Immature natural killer cell (primary cell): Measurements from ENCODE around the gene VAPB. TPM values are rescaled to one million over a fixed set of nuclear protein-coding genes. Genes with fewer than 3 reads are reported as not detected.

Experiments used
- DNase-seq, 3 donors: peaks; one replicate each; pipeline ENCODE4 v3.0.0; 2022; ENCODE audit warnings: mixed read lengths in 1 of 3
- H3K27ac Mint-ChIP-seq, 6 donors: one replicate each; pipeline ENCODE4 v1.8.0; 2020; ENCODE audit warnings: mixed read lengths in 6 of 6, mild to moderate bottlenecking in 5 of 6, inconsistent platforms in 4 of 6, moderate library complexity in 3 of 6
- H3K27me3 Mint-ChIP-seq, 3 donors: one replicate each; pipeline ENCODE4 v1.8.0; 2020 to 2021; ENCODE audit warnings: low read depth in 3 of 3, mild to moderate bottlenecking in 3 of 3, mixed read lengths in 3 of 3, moderate library complexity in 3 of 3, inconsistent platforms in 1 of 3
- H3K36me3 Mint-ChIP-seq, 3 donors: one replicate each; pipeline ENCODE4 v1.8.0; 2020; ENCODE audit warnings: mixed read lengths in 3 of 3, inconsistent platforms in 2 of 3, mild to moderate bottlenecking in 2 of 3
- H3K4me1 Mint-ChIP-seq, 2 donors: one replicate each; pipeline ENCODE4 v1.8.0; 2020; ENCODE audit warnings: inconsistent platforms in 2 of 2, mild to moderate bottlenecking in 2 of 2, mixed read lengths in 2 of 2, moderate library complexity in 1 of 2
- H3K4me3 Mint-ChIP-seq, 5 donors: one replicate each; pipeline ENCODE4 v1.8.0; 2020; ENCODE audit warnings: mild to moderate bottlenecking in 5 of 5, mixed read lengths in 5 of 5, inconsistent platforms in 3 of 5, moderate library complexity in 3 of 5
- H3K9me3 Mint-ChIP-seq, 6 donors: one replicate each; pipeline ENCODE4 v1.8.0; 2020; ENCODE audit warnings: mild to moderate bottlenecking in 6 of 6, mixed read lengths in 6 of 6, inconsistent platforms in 4 of 6, moderate library complexity in 3 of 6
- polyA plus RNA-seq, 3 donors: library from polyadenylated mRNA; unstranded; fragments of 300-500 nt; fragmentation: Illumina TruSeq; gene quantifications; one replicate each; pipeline ENCODE4 v1.2.3, GENCODE V29; 2021

Gene VAPB
- polyA plus RNA-seq, 3 donors from 2014 or later = 9.2 to 26.1 (median 22.8) TPM

- Mint-ChIP-seq H3K9me3 (no peaks in the 10 kb centered on the region), H3K27me3 (no peaks in the 10 kb centered on the region), H3K4me1 (peaks cover 12 to 19% of the 10 kb centered on the region in 2 donors), H3K4me3 (no peak overlapping the region), H3K36me3 (peaks cover 4 to 13% (median 5%) of the 10 kb centered on the region in 3 donors), H3K27ac (no peak overlapping the region)
- no peak for DNase-seq
Measured at GRCh38 chr20:58454460-58454859, 65.4 kb downstream of the VAPB start.

- Mint-ChIP-seq H3K36me3 (peaks cover 3 to 11% (median 4%) of the 10 kb centered on the region in 3 donors), H3K9me3 (no peaks in the 10 kb centered on the region), H3K4me3 (no peak overlapping the region), H3K27me3 (no peaks in the 10 kb centered on the region), H3K27ac (peak overlapping the region in 1 of 6 donors; percentile 77), H3K4me1 (peaks cover 12 to 19% of the 10 kb centered on the region in 2 donors)
- no peak for DNase-seq
Measured at GRCh38 chr20:58457083-58457695, 68.2 kb downstream of the VAPB start.

DNA sequence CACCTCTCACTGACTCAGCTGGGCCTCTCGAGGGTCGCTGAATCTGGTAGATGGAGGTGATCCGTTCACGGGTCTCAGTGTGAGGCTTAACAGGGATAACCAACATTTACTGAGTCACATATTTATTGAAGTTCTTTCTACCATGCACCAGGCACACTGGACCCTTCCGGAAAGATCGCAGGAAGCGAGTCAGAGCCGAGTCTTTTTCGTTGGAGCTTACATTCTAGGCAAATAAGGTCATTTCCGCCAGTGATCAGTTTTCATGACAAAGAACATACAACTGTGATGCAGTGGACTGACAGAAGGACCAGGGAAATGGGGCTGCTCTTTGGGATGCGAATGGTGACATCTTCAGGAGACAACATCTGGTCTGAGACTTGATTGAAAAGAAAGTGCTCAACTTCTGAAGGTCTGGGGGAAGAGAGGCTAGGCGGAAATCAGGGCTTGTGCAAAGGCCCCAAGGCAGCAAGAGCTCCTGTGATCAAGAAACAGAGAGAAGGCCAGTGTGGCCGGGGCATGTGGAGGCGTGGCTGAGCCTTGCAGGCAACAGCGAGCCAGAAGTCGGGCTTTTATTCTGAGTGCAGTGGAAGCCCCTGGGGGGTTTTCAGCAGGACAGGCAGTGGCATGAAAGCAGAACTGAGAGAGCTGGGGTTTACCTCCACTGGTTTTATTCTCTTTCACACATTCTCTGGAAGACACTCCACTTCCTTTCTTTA, 69.5 kb downstream of the VAPB start:
- peaks cover 4 to 11% (median 7%) of the 10 kb centered on the region in 3 donors for H3K36me3 Mint-ChIP-seq
- H3K9me3 Mint-ChIP-seq = no peaks in the 10 kb centered on the region
- no peaks in the 10 kb centered on the region for H3K27me3 Mint-ChIP-seq
- no peak overlapping the region for H3K27ac Mint-ChIP-seq
- DNase-seq = no peak
- peaks cover 0 to 10% of the 10 kb centered on the region in 2 donors for H3K4me1 Mint-ChIP-seq
- no peak overlapping the region for H3K4me3 Mint-ChIP-seq

DNA sequence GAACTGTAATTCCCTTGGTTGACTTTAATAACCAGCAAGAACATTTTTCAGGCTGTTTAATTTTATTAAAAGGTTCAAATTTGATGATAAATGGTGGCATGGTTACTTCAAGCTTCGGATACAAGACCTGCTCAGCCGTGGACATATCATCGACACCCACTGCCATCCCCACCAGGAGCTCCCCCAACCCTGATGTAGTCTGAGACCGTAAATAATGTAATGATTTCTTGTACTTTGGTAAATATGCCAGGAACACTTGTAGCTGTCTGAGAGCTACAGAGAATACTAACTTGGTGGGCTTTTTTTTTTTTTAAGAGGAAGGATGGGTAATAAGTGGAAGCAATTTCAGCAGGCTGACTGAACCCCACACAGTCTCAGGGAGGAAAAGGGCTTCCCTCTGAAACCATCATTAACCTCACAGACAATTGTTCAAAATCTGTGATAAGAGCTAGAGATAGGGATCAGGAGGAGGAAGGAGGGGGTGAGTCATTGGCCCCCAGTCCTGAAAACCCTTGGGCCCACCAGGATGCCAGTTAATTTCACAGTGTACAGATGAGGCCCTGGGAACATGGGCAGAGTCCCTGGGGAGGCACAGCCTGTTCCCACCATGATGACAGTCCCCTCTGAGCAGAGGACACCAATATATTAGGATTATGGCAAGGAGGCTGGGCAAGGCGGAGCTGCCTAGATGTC, 70.2 kb downstream of the VAPB start:
- DNase-seq = no peak
- Mint-ChIP-seq H3K27ac (no peak overlapping the region), H3K27me3 (no peaks in the 10 kb centered on the region), H3K9me3 (no peaks in the 10 kb centered on the region), H3K4me1 (peaks cover 0 to 5% of the 10 kb centered on the region in 2 donors), H3K4me3 (no peak overlapping the region), H3K36me3 (peaks cover 4 to 11% (median 7%) of the 10 kb centered on the region in 3 donors)

- Mint-ChIP-seq H3K4me1 (no peaks in the 10 kb centered on the region), H3K27ac (no peak overlapping the region), H3K36me3 (peaks cover 3 to 4% (median 4%) of the 10 kb centered on the region in 3 donors), H3K9me3 (no peaks in the 10 kb centered on the region), H3K4me3 (no peak overlapping the region), H3K27me3 (no peaks in the 10 kb centered on the region)
- no peak for DNase-seq
Measured at GRCh38 chr20:58461104-58461503, 72.1 kb downstream of the VAPB start.

- H3K27ac Mint-ChIP-seq = no peak overlapping the region
- no peak for DNase-seq
- no peak overlapping the region for H3K4me3 Mint-ChIP-seq
- H3K4me1 Mint-ChIP-seq = no peaks in the 10 kb centered on the region
- H3K36me3 Mint-ChIP-seq = peaks cover 0 to 4% (median 3%) of the 10 kb centered on the region in 3 donors
- no peaks in the 10 kb centered on the region for H3K27me3 Mint-ChIP-seq
- H3K9me3 Mint-ChIP-seq = no peaks in the 10 kb centered on the region
Measured at GRCh38 chr20:58461899-58462298, 72.9 kb downstream of the VAPB start.

GRCh38 chr20:58463256-58463655, 74.2 kb downstream of the VAPB start:
- Mint-ChIP-seq H3K9me3 (no peaks in the 10 kb centered on the region), H3K36me3 (peaks cover 0 to 4% (median 3%) of the 10 kb centered on the region in 3 donors), H3K4me3 (no peak overlapping the region), H3K27me3 (no peaks in the 10 kb centered on the region), H3K4me1 (no peaks in the 10 kb centered on the region), H3K27ac (no peak overlapping the region)
- DNase-seq = no peak

- no peak for DNase-seq
- no peaks in the 10 kb centered on the region for H3K27me3 Mint-ChIP-seq
- H3K9me3 Mint-ChIP-seq = no peaks in the 10 kb centered on the region
- H3K4me3 Mint-ChIP-seq = no peak overlapping the region
- no peak overlapping the region for H3K27ac Mint-ChIP-seq
- peaks cover 0 to 3% (median 0%) of the 10 kb centered on the region in 3 donors for H3K36me3 Mint-ChIP-seq
- H3K4me1 Mint-ChIP-seq = no peaks in the 10 kb centered on the region
Measured at GRCh38 chr20:58464838-58465237, 75.8 kb downstream of the VAPB start.

GRCh38 chr20:58466095-58466708, 77.2 kb downstream of the VAPB start:
- no peak for DNase-seq
- Mint-ChIP-seq H3K9me3 (no peaks in the 10 kb centered on the region), H3K4me3 (no peak overlapping the region), H3K4me1 (no peaks in the 10 kb centered on the region), H3K36me3 (peaks cover 0 to 3% (median 0%) of the 10 kb centered on the region in 3 donors), H3K27ac (no peak overlapping the region), H3K27me3 (no peaks in the 10 kb centered on the region)

GRCh38 chr20:58466729-58467571, 77.9 kb downstream of the VAPB start:
- Mint-ChIP-seq H3K27me3 (no peaks in the 10 kb centered on the region), H3K4me1 (no peaks in the 10 kb centered on the region), H3K27ac (no peak overlapping the region), H3K9me3 (no peaks in the 10 kb centered on the region), H3K4me3 (no peak overlapping the region), H3K36me3 (peaks cover 0 to 3% (median 0%) of the 10 kb centered on the region in 3 donors)
- no peak for DNase-seq

- Mint-ChIP-seq H3K27ac (no peak overlapping the region), H3K4me1 (no peaks in the 10 kb centered on the region), H3K4me3 (no peak overlapping the region), H3K27me3 (peaks cover 0 to 2% (median 0%) of the 10 kb centered on the region in 3 donors), H3K36me3 (peaks cover 0 to 3% (median 0%) of the 10 kb centered on the region in 3 donors), H3K9me3 (no peaks in the 10 kb centered on the region)
- DNase-seq = no peak
Measured at GRCh38 chr20:58467572-58468527, 78.8 kb downstream of the VAPB start.

DNA sequence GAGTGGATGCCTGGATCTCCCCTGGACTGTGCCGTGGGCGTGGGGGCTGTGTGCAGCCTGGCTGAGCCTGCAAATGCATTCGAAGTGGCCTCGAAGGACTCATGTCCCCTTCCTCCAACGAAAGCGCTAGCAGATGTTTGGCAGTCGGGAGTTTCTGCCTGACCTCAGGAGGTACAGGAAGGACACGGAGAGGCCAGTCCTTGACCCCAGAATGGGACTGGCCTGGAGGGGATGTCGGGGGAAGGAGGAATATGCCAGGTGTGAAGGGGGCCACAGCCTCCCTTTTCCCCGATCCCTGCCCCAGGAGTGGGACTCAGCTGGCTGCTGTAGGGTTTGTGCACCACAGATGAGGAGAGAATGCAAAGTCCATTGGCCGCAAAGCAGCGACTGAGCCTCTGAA, 80.6 kb downstream of the VAPB start:
- DNase-seq = no peak
- Mint-ChIP-seq H3K36me3 (no peaks in the 10 kb centered on the region), H3K27me3 (peaks cover 0 to 3% (median 2%) of the 10 kb centered on the region in 3 donors), H3K27ac (no peak overlapping the region), H3K4me1 (no peaks in the 10 kb centered on the region), H3K4me3 (no peak overlapping the region), H3K9me3 (no peaks in the 10 kb centered on the region)
